BE2C (cell line): ENCODE data around the gene SLC50A1.
"Not testable (repeated sequence)": the region's sequence is repeated elsewhere in the genome, so short reads cannot be mapped to it uniquely, and the experiment has no call there.

Experiments used
- DNase-seq: peaks from one replicate; pipeline ENCODE4 v3.0.0-alpha.2; 2020
- H3K27me3 ChIP-seq: fragments of 250-450 bp; sonication (Bioruptor Pico); 2 replicates; pipeline ENCODE4 v1.5.1; 2020; ENCODE audit warnings: mild to moderate bottlenecking
- H3K36me3 ChIP-seq: fragments of 250-450 bp; sonication (Bioruptor Pico); 2 replicates; pipeline ENCODE4 v1.5.1; 2020; ENCODE audit warnings: mild to moderate bottlenecking
- H3K4me1 ChIP-seq: fragments of 250-450 bp; sonication (Bioruptor Pico); 2 replicates; pipeline ENCODE4 v1.5.1; 2020
- H3K4me3 ChIP-seq: 2 replicates; pipeline ENCODE4 v1.5.1; 2011; ENCODE audit warnings: low read depth, low read length
- H3K9me3 ChIP-seq: fragments of 250-450 bp; sonication (Bioruptor Pico); 2 replicates; pipeline ENCODE4 v1.5.1; 2020
- TF ChIP-seq, protein P1 (sequence below): IDR thresholded peaks from 2 replicates; pipeline ENCODE4 v1.5.1; 2012; ENCODE audit warnings: mild to moderate bottlenecking, low read depth, low read length

SLC50A1 gene

DNA sequence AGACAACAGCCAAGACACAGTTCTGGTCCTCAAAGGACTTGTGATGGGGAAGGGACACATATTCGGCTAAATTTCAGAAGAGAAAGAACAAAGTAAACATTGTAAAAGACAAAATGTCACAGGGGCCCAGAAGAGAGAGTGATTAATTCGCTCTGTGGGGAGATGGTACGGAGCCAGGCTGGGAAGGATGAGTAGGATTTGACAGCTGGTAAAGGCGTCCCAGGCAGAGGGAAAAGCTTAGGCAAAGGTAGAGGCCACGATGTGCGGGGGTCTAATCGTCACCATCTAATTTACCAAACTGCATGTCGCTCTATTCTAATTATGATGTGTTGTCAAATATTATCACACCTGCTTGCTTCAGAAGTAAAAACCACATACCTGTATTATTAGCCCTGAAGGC is 25.3 kb upstream of the SLC50A1 start:
- Histone ChIP-seq H3K4me3 (no peak overlapping the region), H3K27me3 (no peaks in the 10 kb centered on the region), H3K9me3 (no peaks in the 10 kb centered on the region), H3K4me1 (no peaks in the 10 kb centered on the region), H3K36me3 (no peaks in the 10 kb centered on the region)
- TF ChIP-seq, protein P1, sequence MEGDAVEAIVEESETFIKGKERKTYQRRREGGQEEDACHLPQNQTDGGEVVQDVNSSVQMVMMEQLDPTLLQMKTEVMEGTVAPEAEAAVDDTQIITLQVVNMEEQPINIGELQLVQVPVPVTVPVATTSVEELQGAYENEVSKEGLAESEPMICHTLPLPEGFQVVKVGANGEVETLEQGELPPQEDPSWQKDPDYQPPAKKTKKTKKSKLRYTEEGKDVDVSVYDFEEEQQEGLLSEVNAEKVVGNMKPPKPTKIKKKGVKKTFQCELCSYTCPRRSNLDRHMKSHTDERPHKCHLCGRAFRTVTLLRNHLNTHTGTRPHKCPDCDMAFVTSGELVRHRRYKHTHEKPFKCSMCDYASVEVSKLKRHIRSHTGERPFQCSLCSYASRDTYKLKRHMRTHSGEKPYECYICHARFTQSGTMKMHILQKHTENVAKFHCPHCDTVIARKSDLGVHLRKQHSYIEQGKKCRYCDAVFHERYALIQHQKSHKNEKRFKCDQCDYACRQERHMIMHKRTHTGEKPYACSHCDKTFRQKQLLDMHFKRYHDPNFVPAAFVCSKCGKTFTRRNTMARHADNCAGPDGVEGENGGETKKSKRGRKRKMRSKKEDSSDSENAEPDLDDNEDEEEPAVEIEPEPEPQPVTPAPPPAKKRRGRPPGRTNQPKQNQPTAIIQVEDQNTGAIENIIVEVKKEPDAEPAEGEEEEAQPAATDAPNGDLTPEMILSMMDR, result no peak
- no peak for DNase-seq

DNA sequence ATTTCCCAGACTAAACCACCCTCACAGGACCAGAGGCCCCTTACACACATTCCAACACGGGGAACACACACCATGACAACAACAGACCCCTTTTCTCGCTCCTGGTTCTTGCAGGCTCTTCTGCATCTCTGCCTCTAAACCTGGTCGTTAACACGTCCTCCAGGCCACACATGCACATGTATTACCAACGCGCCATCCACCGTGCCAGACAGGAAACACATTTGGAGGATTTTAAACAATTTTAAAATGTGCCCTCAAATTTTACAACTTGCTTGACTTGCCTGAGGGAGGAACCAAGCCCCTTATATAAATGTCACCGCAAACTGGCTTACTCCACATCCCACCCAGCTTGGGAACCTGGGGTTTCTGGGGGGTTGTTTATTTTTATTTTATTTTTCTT is 24.8 kb upstream of the SLC50A1 start:
- no peaks in the 10 kb centered on the region for H3K27me3 ChIP-seq
- H3K4me1 ChIP-seq, result no peaks in the 10 kb centered on the region
- no peak for DNase-seq
- H3K9me3 ChIP-seq, result no peaks in the 10 kb centered on the region
- no peaks in the 10 kb centered on the region for H3K36me3 ChIP-seq
- no peak overlapping the region for H3K4me3 ChIP-seq
- TF ChIP-seq, protein P1, result no peak

DNA sequence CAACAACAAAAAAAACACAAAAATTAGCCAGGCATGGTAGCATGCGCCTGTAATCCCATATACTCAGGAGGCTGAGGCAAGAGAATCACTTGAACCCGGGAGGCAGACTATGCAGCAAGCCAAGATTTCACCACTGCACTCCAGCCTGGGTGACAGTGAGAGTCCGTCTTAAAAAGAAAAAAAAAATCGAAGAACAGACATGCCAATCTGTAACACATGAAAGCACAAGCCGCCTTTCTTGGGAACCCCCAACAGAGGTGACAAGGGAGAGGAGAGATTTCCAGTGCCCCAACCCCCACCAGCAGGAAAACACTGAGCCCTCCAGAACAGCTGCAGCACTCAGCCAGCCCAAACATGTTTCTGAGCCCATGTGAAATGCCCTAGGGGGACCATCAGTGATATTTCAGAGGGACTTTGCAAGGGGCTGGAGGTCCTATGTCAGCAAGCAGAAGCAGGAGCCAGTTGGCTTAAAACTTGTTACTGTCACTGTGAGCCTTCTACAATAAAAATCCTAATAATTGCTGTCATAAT is 22.1 kb upstream of the SLC50A1 start:
- TF ChIP-seq, protein P1, result no peak

DNA sequence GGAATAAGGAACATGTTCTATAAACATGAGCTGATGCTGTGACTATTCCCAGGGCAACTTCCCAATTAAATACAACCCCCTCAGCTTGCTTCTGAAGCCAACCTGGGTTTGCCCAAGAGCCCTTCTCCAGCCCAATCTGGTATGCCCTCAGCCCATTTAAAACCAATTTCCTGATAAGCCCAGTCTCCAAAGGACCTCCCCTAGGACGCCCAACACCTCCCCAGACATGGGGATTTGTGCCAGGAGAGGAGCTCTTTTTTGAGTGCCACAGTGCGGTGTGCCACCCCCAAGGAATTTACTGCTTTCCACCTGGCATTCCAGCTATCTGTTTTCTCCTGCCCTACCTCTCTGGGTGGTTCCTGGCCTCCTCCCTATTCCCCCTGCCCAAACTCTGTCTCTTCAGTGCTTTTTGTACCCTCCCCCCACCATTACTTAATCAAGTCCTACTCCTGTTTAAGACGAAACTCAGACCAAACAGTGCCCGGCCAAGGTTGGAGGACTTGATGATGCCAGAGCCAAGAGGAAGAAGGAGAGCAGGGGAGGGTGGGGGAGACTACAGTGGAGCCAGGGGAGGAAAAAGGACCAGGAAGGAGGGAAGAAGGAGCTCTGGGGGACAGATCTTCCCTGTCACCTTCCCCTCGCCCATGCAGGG is 19.4 kb upstream of the SLC50A1 start:
- H3K27me3 ChIP-seq, result no peaks in the 10 kb centered on the region
- no peaks in the 10 kb centered on the region for H3K36me3 ChIP-seq
- TF ChIP-seq, protein P1, result no peak
- no peak overlapping the region for H3K4me3 ChIP-seq
- DNase-seq, result no peak
- H3K4me1 ChIP-seq, result no peaks in the 10 kb centered on the region
- no peaks in the 10 kb centered on the region for H3K9me3 ChIP-seq

More for the DNA sequence above, 22.1 kb upstream of the SLC50A1 start:
- Histone ChIP-seq H3K4me3 (no peak overlapping the region), H3K9me3 (no peaks in the 10 kb centered on the region), H3K4me1 (no peaks in the 10 kb centered on the region), H3K36me3 (no peaks in the 10 kb centered on the region), H3K27me3 (no peaks in the 10 kb centered on the region)
- no peak for DNase-seq

DNA sequence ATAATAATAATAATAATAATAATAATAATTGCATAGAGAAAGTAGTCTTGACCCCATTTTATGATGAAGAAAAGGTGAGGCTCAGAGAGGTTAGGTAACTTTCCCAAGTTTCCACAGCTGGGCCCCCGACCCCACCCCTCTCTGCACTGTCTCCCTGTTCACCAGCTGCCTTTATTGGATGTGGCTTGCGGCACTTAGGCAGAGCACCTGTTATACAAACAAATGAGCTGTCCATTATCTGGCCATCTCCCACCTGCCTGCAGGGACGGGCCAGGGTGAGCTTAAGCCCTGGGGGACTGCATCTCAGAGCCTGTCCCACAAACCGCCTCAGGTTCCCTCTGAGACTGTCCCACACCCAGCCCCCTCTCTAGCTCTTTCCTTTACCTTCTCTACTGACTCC is 18.0 kb upstream of the SLC50A1 start:
- Histone ChIP-seq H3K27me3 (no peaks in the 10 kb centered on the region), H3K36me3 (no peaks in the 10 kb centered on the region), H3K9me3 (no peaks in the 10 kb centered on the region), H3K4me1 (no peaks in the 10 kb centered on the region), H3K4me3 (no peak overlapping the region)
- DNase-seq, result no peak
- TF ChIP-seq, protein P1, result no peak

DNA sequence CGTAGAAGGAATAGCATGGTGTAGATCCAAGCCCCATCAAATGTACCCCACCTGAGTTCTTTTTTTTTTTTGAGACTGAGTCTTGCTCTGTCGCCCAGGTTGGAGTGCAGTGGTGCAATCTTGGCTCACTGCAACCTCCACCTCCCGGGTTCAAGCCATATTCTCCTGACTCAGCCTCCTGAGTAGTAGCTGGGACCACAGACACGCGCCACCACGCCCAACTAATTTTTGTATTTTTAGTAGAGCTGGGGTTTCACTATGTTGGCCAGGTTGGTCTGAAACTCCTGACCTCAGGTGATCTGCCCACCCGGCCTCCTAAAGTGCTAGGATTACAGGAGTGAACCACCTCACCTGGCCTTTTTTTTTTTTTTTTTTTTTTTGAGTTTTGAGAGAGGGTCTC is 17.6 kb upstream of the SLC50A1 start:
- not testable (repeated sequence) for DNase-seq, H3K36me3 ChIP-seq, H3K9me3 ChIP-seq, H3K27me3 ChIP-seq, H3K4me1 ChIP-seq, H3K4me3 ChIP-seq
